BLaER1 (cell line): ENCODE measurements around the gene MAP3K21.

Experiments
- H3K27ac ChIP-seq: shearing (Covaris generic); formaldehyde crosslinking; 2 replicates; pipeline ENCODE4 v1.8.1; 2022
- H3K27me3 ChIP-seq: shearing (Covaris generic); formaldehyde crosslinking; 2 replicates; pipeline ENCODE4 v1.8.1; 2022
- H3K36me3 ChIP-seq: shearing (Covaris generic); formaldehyde crosslinking; 2 replicates; pipeline ENCODE4 v1.8.1; 2022
- H3K4me1 ChIP-seq: shearing (Covaris generic); formaldehyde crosslinking; 2 replicates; pipeline ENCODE4 v1.8.1; 2022
- H3K4me2 ChIP-seq: shearing (Covaris generic); formaldehyde crosslinking; 2 replicates; pipeline ENCODE4 v1.8.1; 2022
- H3K4me3 ChIP-seq: shearing (Covaris generic); formaldehyde crosslinking; 2 replicates; pipeline ENCODE4 v1.8.1; 2022
- H3K9ac ChIP-seq: shearing (Covaris generic); formaldehyde crosslinking; 2 replicates; pipeline ENCODE4 v1.8.1; 2022
- H3K9me3 ChIP-seq: shearing (Covaris generic); formaldehyde crosslinking; 2 replicates; pipeline ENCODE4 v1.8.1; 2022
- H4K20me1 ChIP-seq: shearing (Covaris generic); formaldehyde crosslinking; 2 replicates; pipeline ENCODE4 v1.8.1; 2022
- Cebpa-rat ChIP-seq: shearing (Covaris generic); IDR thresholded peaks from 2 replicates; pipeline ENCODE4 v1.8.1; 2022

Gene MAP3K21

DNA sequence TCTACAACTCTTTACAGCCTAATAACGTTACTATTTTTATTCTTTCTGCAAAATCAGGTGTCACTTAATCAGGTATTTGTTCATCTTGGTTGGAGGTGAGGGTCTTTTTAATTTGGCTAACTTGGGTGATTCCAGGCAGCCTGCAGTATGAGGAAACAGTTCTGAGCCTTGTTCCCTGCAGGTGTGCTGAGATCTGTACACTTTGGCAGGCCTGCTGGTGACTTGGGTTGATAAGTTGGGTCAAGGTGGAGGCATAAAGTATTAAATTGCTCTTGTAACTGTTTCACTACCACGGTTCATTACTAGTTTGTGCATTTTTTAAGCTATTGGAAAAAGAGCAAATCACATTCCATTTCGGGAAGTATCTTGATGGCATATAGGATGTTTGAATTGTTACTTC is 10.0 kb downstream of the MAP3K21 start:
- H3K4me1 ChIP-seq, result peaks cover 5% of the 10 kb centered on the region; the same call in 1 of the 2 replicates
- H3K4me3 ChIP-seq, result no peak overlapping the region
- H3K9ac ChIP-seq, result no peak overlapping the region
- H3K9me3 ChIP-seq, result no peaks in the 10 kb centered on the region
- H3K4me2 ChIP-seq, result no peak overlapping the region
- H4K20me1 ChIP-seq, result no peaks in the 10 kb centered on the region
- no peak for TF ChIP-seq Cebpa-rat
- no peaks in the 10 kb centered on the region for H3K27me3 ChIP-seq
- H3K36me3 ChIP-seq, result no peaks in the 10 kb centered on the region
- H3K27ac ChIP-seq, result no peak overlapping the region

GRCh38 chr1:233338102-233338501 is 10.6 kb downstream of the MAP3K21 start:
- H3K27me3 ChIP-seq, result no peaks in the 10 kb centered on the region
- H3K4me3 ChIP-seq, result no peak overlapping the region
- H3K4me1 ChIP-seq, result peaks cover 5% of the 10 kb centered on the region; the same call in 1 of the 2 replicates
- H3K4me2 ChIP-seq, result no peak overlapping the region
- H3K9ac ChIP-seq, result no peak overlapping the region
- H3K9me3 ChIP-seq, result no peaks in the 10 kb centered on the region
- no peaks in the 10 kb centered on the region for H3K36me3 ChIP-seq
- H3K27ac ChIP-seq, result no peak overlapping the region
- H4K20me1 ChIP-seq, result no peaks in the 10 kb centered on the region
- TF ChIP-seq Cebpa-rat, result no peak

GRCh38 chr1:233340031-233340555 is 12.6 kb downstream of the MAP3K21 start:
- Histone ChIP-seq H4K20me1 (no peaks in the 10 kb centered on the region), H3K4me1 (peaks cover 5% of the 10 kb centered on the region; the same call in 1 of the 2 replicates), H3K4me2 (no peak overlapping the region), H3K4me3 (no peak overlapping the region), H3K27ac (no peak overlapping the region), H3K9ac (no peak overlapping the region), H3K27me3 (no peaks in the 10 kb centered on the region), H3K36me3 (no peaks in the 10 kb centered on the region), H3K9me3 (peaks cover 4% of the 10 kb centered on the region; the same call in 1 of the 2 replicates)
- TF ChIP-seq Cebpa-rat, result no peak

GRCh38 chr1:233340966-233341516 is 13.5 kb downstream of the MAP3K21 start:
- no peak overlapping the region for H3K27ac ChIP-seq
- no peak overlapping the region for H3K4me2 ChIP-seq
- H3K4me1 ChIP-seq, result peaks cover 5% of the 10 kb centered on the region; the same call in 1 of the 2 replicates
- H3K9me3 ChIP-seq, result peaks cover 4% of the 10 kb centered on the region; the same call in 1 of the 2 replicates
- H3K27me3 ChIP-seq, result no peaks in the 10 kb centered on the region
- H4K20me1 ChIP-seq, result no peaks in the 10 kb centered on the region
- H3K9ac ChIP-seq, result no peak overlapping the region
- H3K4me3 ChIP-seq, result no peak overlapping the region
- H3K36me3 ChIP-seq, result no peaks in the 10 kb centered on the region
- no peak for TF ChIP-seq Cebpa-rat

DNA sequence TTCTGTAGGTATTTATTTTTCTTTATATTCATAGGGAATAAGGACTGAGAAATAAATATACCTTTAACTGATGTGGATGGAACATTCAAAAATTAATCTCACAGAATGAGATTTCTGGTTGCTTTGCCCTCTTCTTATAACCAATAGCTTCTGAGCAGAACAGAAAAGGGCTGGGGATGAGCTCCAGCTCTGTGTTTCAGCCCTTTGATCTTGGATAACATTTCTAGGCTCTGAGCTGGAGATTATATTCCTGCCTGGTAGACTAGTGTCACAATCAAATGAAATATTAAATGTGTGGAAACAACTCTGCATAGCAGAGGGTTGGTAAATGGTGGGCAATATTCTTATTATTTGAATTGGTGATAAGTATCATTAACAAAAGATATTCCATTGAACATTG is 14.6 kb downstream of the MAP3K21 start:
- H3K4me1 ChIP-seq, result peaks cover 5% of the 10 kb centered on the region; the same call in 1 of the 2 replicates
- no peak for TF ChIP-seq Cebpa-rat

DNA sequence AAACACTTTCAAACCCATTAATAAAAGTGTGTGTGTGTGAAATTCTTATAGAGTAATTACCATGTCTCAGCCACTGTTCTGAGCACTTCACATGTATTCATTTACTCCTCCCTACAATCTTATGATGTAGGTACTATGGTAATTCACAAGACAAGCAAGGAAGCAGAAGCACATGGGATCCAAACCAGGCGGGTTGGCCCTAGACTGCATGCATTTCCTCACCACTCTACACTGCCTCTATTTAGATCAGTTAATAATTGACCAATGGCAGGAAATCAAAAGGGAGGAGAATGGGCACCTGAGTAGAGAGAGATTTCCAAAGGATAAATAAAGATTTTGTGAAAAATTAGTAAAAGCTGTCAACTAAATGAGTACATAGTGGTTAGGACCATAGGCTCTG is 15.7 kb downstream of the MAP3K21 start:
- H3K36me3 ChIP-seq, result no peaks in the 10 kb centered on the region
- H3K27ac ChIP-seq, result no peak overlapping the region
- H3K9me3 ChIP-seq, result peaks cover 4% of the 10 kb centered on the region; the same call in 1 of the 2 replicates
- H3K9ac ChIP-seq, result no peak overlapping the region
- TF ChIP-seq Cebpa-rat, result no peak
- no peak overlapping the region for H3K4me2 ChIP-seq
- no peaks in the 10 kb centered on the region for H3K27me3 ChIP-seq
- H3K4me3 ChIP-seq, result no peak overlapping the region
- H3K4me1 ChIP-seq, result peaks cover 5% of the 10 kb centered on the region; the same call in 1 of the 2 replicates
- H4K20me1 ChIP-seq, result no peaks in the 10 kb centered on the region

More for the DNA sequence above, 14.6 kb downstream of the MAP3K21 start:
- Histone ChIP-seq H3K4me3 (no peak overlapping the region), H3K4me2 (no peak overlapping the region), H3K27ac (no peak overlapping the region), H4K20me1 (no peaks in the 10 kb centered on the region), H3K36me3 (no peaks in the 10 kb centered on the region), H3K27me3 (no peaks in the 10 kb centered on the region), H3K9ac (no peak overlapping the region), H3K9me3 (peaks cover 4% of the 10 kb centered on the region; the same call in 1 of the 2 replicates)

DNA sequence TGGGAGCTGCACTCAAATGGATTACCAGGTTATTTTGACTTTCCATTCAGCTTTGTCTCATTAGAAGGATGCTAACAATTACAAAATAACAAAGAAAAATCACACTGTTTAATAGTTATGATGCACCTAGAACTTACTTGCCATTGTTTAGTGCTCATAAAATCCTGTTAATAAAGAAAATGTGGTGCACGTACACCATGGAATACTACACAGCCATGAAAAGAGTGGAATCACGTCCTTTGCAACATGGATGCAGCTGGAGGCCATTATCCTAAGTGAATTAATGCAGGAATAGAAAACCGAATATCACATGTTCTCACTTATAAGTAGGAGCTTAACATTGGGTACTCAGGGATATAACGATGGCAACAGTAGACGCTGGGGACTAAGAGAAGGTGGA is 19.8 kb downstream of the MAP3K21 start:
- no peaks in the 10 kb centered on the region for H3K4me1 ChIP-seq
- no peaks in the 10 kb centered on the region for H3K36me3 ChIP-seq
- H3K9me3 ChIP-seq, result peaks cover 4% of the 10 kb centered on the region; the same call in 1 of the 2 replicates
- H3K27me3 ChIP-seq, result no peaks in the 10 kb centered on the region
- H3K4me3 ChIP-seq, result no peak overlapping the region
- TF ChIP-seq Cebpa-rat, result no peak
- no peak overlapping the region for H3K9ac ChIP-seq
- no peaks in the 10 kb centered on the region for H4K20me1 ChIP-seq
- H3K4me2 ChIP-seq, result no peak overlapping the region
- no peak overlapping the region for H3K27ac ChIP-seq

DNA sequence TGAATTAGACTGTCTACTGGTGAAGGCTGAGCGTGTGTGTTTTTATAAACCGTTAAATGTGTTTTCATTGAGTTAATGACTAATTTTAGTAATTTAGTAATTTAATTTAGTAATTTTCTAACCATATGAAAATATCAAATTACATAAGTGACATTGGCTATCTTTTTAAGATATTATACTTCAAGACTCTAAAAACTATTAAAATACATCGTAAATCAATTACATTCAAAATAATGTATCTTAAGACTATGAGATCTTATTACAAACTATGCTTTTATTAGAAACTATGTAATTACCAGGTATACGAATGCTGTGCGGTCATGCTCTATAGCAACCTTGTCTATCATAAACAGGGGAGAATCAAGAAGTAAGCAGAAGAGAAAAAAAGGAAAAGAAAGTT is 21.6 kb downstream of the MAP3K21 start:
- no peak for TF ChIP-seq Cebpa-rat
- Histone ChIP-seq H4K20me1 (no peaks in the 10 kb centered on the region), H3K27me3 (no peaks in the 10 kb centered on the region), H3K4me2 (no peak overlapping the region), H3K4me1 (peaks cover 6% of the 10 kb centered on the region; the same call in 1 of the 2 replicates), H3K36me3 (no peaks in the 10 kb centered on the region), H3K4me3 (no peak overlapping the region), H3K9me3 (no peaks in the 10 kb centered on the region), H3K27ac (no peak overlapping the region), H3K9ac (no peak overlapping the region)

DNA sequence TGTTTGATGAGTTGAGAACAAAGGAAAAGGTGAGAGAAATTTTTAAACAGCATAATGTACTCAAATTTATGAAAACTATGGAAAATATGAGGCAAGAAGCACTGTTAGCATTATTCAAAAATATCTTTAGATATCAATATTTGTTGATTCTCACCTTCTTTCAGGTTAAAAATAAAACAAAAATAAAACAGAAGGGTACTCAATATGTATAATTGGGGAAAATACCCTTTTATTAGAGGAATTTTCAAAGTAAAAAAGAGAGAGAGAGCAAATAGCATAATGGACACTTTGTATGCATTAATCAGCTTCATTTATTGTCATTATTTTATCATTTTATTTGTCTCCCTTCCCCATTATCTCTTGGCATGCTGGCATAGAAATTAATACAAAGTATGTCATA is 27.5 kb downstream of the MAP3K21 start:
- Histone ChIP-seq H3K4me2 (no peak overlapping the region), H3K27ac (no peak overlapping the region), H3K9ac (no peak overlapping the region), H4K20me1 (no peaks in the 10 kb centered on the region), H3K4me1 (peaks cover 6% of the 10 kb centered on the region; the same call in 1 of the 2 replicates), H3K36me3 (peaks cover 6% of the 10 kb centered on the region; the same call in 1 of the 2 replicates), H3K27me3 (no peaks in the 10 kb centered on the region), H3K9me3 (no peaks in the 10 kb centered on the region), H3K4me3 (no peak overlapping the region)
- TF ChIP-seq Cebpa-rat, result no peak

- Histone ChIP-seq H3K4me2 (no peak overlapping the region), H3K36me3 (peaks cover 6% of the 10 kb centered on the region; the same call in 1 of the 2 replicates)
These were observed 28.5 kb downstream of the MAP3K21 start for GRCh38 chr1:233355841-233356704.

More at GRCh38 chr1:233355841-233356704, 28.5 kb downstream of the MAP3K21 start:
- Histone ChIP-seq H3K27ac (no peak overlapping the region), H3K4me3 (no peak overlapping the region), H3K9me3 (no peaks in the 10 kb centered on the region), H4K20me1 (no peaks in the 10 kb centered on the region), H3K4me1 (peaks cover 6% of the 10 kb centered on the region; the same call in 1 of the 2 replicates), H3K27me3 (no peaks in the 10 kb centered on the region), H3K9ac (no peak overlapping the region)
- no peak for TF ChIP-seq Cebpa-rat
